Measurements from ENCODE around the gene ZCCHC7.

The ZCCHC7 gene

GRCh38 chr9:37339923-37340322 is 219.5 kb downstream of the ZCCHC7 start:
- H3K4me3 ChIP-seq (ENCODE audit: low read length, poor library complexity, severe bottlenecking) = no peak overlapping the region
- peaks cover 25% of the 10 kb centered on the region; the same call in 1 of the 2 replicates for H3K79me2 ChIP-seq (ENCODE audit: insufficient read depth, low read length)
- H4K20me1 ChIP-seq (ENCODE audit: insufficient read depth, low read length, poor library complexity, severe bottlenecking) = peaks cover 6% of the 10 kb centered on the region
- H3K9me3 ChIP-seq (ENCODE audit: insufficient read depth, low read depth, low read length) = no peaks in the 10 kb centered on the region
- H3K4me1 ChIP-seq (ENCODE audit: insufficient read depth, low read length, poor library complexity, severe bottlenecking) = peaks cover 26% of the 10 kb centered on the region
- no peaks in the 10 kb centered on the region for H3K9me2 ChIP-seq (replicated peaks; ENCODE audit: low read depth, low read length)
- no peaks in the 10 kb centered on the region for H3K27me3 ChIP-seq (ENCODE audit: insufficient read depth, low read length, poor library complexity, severe bottlenecking)
- H3K9ac ChIP-seq (ENCODE audit: low read depth, low read length, poor library complexity, severe bottlenecking) = no peak overlapping the region
- H3K36me3 ChIP-seq (ENCODE audit: insufficient read depth, low read length) = peaks cover 2% of the 10 kb centered on the region; the same call in 1 of the 2 replicates
- TF ChIP-seq, protein P1, sequence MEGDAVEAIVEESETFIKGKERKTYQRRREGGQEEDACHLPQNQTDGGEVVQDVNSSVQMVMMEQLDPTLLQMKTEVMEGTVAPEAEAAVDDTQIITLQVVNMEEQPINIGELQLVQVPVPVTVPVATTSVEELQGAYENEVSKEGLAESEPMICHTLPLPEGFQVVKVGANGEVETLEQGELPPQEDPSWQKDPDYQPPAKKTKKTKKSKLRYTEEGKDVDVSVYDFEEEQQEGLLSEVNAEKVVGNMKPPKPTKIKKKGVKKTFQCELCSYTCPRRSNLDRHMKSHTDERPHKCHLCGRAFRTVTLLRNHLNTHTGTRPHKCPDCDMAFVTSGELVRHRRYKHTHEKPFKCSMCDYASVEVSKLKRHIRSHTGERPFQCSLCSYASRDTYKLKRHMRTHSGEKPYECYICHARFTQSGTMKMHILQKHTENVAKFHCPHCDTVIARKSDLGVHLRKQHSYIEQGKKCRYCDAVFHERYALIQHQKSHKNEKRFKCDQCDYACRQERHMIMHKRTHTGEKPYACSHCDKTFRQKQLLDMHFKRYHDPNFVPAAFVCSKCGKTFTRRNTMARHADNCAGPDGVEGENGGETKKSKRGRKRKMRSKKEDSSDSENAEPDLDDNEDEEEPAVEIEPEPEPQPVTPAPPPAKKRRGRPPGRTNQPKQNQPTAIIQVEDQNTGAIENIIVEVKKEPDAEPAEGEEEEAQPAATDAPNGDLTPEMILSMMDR (conservative IDR thresholded peaks at IDR 0.05; ENCODE audit: low read length) = no peak
- no peak for TF ChIP-seq EZH2phosphoT487 (IDR thresholded peaks at IDR 0.05; ENCODE audit: borderline replicate concordance)
- no peak overlapping the region for H2AFZ ChIP-seq (ENCODE audit: low read length)
- H3F3A ChIP-seq (ENCODE audit: low read depth) = no peaks in the 10 kb centered on the region
- H3K4me2 ChIP-seq (ENCODE audit: low read depth, low read length, poor library complexity, severe bottlenecking) = no peak overlapping the region

- Histone ChIP-seq H3K4me3 (ENCODE audit: low read length, poor library complexity, severe bottlenecking) (no peak overlapping the region), H4K20me1 (ENCODE audit: insufficient read depth, low read length, poor library complexity, severe bottlenecking) (peaks cover 6% of the 10 kb centered on the region), H3F3A (ENCODE audit: low read depth) (no peaks in the 10 kb centered on the region), H3K4me2 (ENCODE audit: low read depth, low read length, poor library complexity, severe bottlenecking) (no peak overlapping the region), H3K36me3 (ENCODE audit: insufficient read depth, low read length) (peaks cover 5% of the 10 kb centered on the region; the same call in 1 of the 2 replicates), H3K79me2 (ENCODE audit: insufficient read depth, low read length) (peaks cover 19% of the 10 kb centered on the region; the same call in 1 of the 2 replicates), H3K9me3 (ENCODE audit: insufficient read depth, low read depth, low read length) (no peaks in the 10 kb centered on the region), H3K4me1 (ENCODE audit: insufficient read depth, low read length, poor library complexity, severe bottlenecking) (peaks cover 26% of the 10 kb centered on the region), H3K27me3 (ENCODE audit: insufficient read depth, low read length, poor library complexity, severe bottlenecking) (no peaks in the 10 kb centered on the region), H2AFZ (ENCODE audit: low read length) (no peak overlapping the region), H3K9me2 (replicated peaks; ENCODE audit: low read depth, low read length) (no peaks in the 10 kb centered on the region), H3K9ac (ENCODE audit: low read depth, low read length, poor library complexity, severe bottlenecking) (no peak overlapping the region)
- no peak for TF ChIP-seq EZH2phosphoT487 (IDR thresholded peaks at IDR 0.05; ENCODE audit: borderline replicate concordance)
- TF ChIP-seq, protein P1 (conservative IDR thresholded peaks at IDR 0.05; ENCODE audit: low read length) = no peak
Measured at GRCh38 chr9:37340961-37341360, 220.6 kb downstream of the ZCCHC7 start.

DNA sequence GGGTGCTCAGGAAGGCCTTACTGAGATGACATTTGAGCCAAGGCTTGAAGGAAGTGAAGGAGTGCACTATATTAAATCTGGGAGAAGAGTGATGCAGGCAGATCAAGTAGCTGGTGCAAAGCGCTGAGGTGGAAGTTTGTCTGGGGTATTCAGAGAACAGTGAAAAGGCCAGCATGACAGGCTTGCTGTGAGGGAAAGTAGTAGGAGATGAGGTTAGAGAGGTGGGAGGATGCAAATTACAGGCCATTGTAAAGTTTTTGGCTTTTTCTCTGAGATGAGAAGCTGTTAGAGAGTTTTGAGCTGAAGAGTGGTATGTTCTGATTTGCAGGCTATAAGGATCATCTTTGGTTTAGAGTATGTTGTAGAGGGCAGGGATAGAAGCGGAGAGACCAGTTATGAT is 221.3 kb downstream of the ZCCHC7 start:
- Histone ChIP-seq H2AFZ (ENCODE audit: low read length) (no peak overlapping the region), H3K27me3 (ENCODE audit: insufficient read depth, low read length, poor library complexity, severe bottlenecking) (no peaks in the 10 kb centered on the region), H3K36me3 (ENCODE audit: insufficient read depth, low read length) (peaks cover 5% of the 10 kb centered on the region; the same call in 1 of the 2 replicates), H3K9me3 (ENCODE audit: insufficient read depth, low read depth, low read length) (no peaks in the 10 kb centered on the region), H3K4me2 (ENCODE audit: low read depth, low read length, poor library complexity, severe bottlenecking) (no peak overlapping the region), H3F3A (ENCODE audit: low read depth) (no peaks in the 10 kb centered on the region), H3K9me2 (replicated peaks; ENCODE audit: low read depth, low read length) (no peaks in the 10 kb centered on the region), H4K20me1 (ENCODE audit: insufficient read depth, low read length, poor library complexity, severe bottlenecking) (peaks cover 6% of the 10 kb centered on the region), H3K4me1 (ENCODE audit: insufficient read depth, low read length, poor library complexity, severe bottlenecking) (peaks cover 23% of the 10 kb centered on the region), H3K9ac (ENCODE audit: low read depth, low read length, poor library complexity, severe bottlenecking) (no peak overlapping the region), H3K79me2 (ENCODE audit: insufficient read depth, low read length) (peaks cover 19% of the 10 kb centered on the region; the same call in 1 of the 2 replicates), H3K4me3 (ENCODE audit: low read length, poor library complexity, severe bottlenecking) (no peak overlapping the region)
- TF ChIP-seq, protein P1 (conservative IDR thresholded peaks at IDR 0.05; ENCODE audit: low read length) = no peak
- TF ChIP-seq EZH2phosphoT487 (IDR thresholded peaks at IDR 0.05; ENCODE audit: borderline replicate concordance) = no peak

All from Loucy (cell line).